Liver (tissue), 9 donors: ENCODE results near the gene HDHD3. TPM values are rescaled to one million over a fixed set of nuclear protein-coding genes. Genes with fewer than 3 reads are reported as not detected.
A peak's percentile ranks its signal among the peaks of the same experiment; 100 is the strongest.
"Not testable (repeated sequence)": the region's sequence is repeated elsewhere in the genome, so short reads cannot be mapped to it uniquely, and the experiment has no call there.

Source experiments
- DNase-seq: peaks from one replicate; pipeline ENCODE4 v3.0.0-alpha.2; 2017; ENCODE audit warnings: low spot score
- H3K27ac ChIP-seq, 2 donors: one replicate each; pipeline ENCODE4 v1.7.0; 2013; ENCODE audit warnings: inconsistent platforms in 2 of 2, low read length in 2 of 2, control low read depth in 1 of 2, low read depth in 1 of 2, mild to moderate bottlenecking in 1 of 2
- H3K27me3 ChIP-seq, 4 donors: one replicate each; pipeline versions ENCODE4 v1.6.1 to v1.7.0; 2013; ENCODE audit warnings: low read length in 3 of 4, inconsistent platforms in 1 of 4, mild to moderate bottlenecking in 1 of 4, moderate library complexity in 1 of 4; ENCODE audit not compliant: control insufficient read depth in 4 of 4, insufficient read depth in 4 of 4
- H3K36me3 ChIP-seq, 4 donors: one replicate each; pipeline versions ENCODE4 v1.6.1 to v1.7.0; 2013; ENCODE audit warnings: low read length in 3 of 4, mild to moderate bottlenecking in 3 of 4, low read depth in 1 of 4, moderate library complexity in 1 of 4; ENCODE audit not compliant: control insufficient read depth in 4 of 4, insufficient read depth in 3 of 4
- H3K4me1 ChIP-seq, 4 donors: one replicate each; pipeline versions ENCODE4 v1.6.1 to v1.7.0; 2013; ENCODE audit warnings: low read length in 3 of 4, mild to moderate bottlenecking in 3 of 4, moderate library complexity in 1 of 4; ENCODE audit not compliant: control insufficient read depth in 4 of 4, insufficient read depth in 4 of 4
- H3K4me3 ChIP-seq, 3 donors: one replicate each; pipeline versions ENCODE4 v1.6.1 to v1.7.0; 2013; ENCODE audit warnings: low read length in 3 of 3, control low read depth in 1 of 3, low read depth in 1 of 3, mild to moderate bottlenecking in 1 of 3
- H3K9ac ChIP-seq, 2 donors: one replicate each; pipeline ENCODE4 v1.7.0; 2013; ENCODE audit warnings: low read length in 2 of 2, mild to moderate bottlenecking in 2 of 2, moderate library complexity in 2 of 2, control low read depth in 1 of 2, low read depth in 1 of 2
- H3K9me3 ChIP-seq, 4 donors: one replicate each; pipeline versions ENCODE4 v1.6.1 to v1.7.0; 2013; ENCODE audit warnings: low read length in 3 of 4; ENCODE audit not compliant: control insufficient read depth in 4 of 4
- EGR1 ChIP-seq, 2 donors: IDR thresholded peaks; 2 replicates each; pipeline ENCODE4 v1.6.1; 2016 to 2018; ENCODE audit warnings: antibody characterized with exemption in 2 of 2, low read depth in 2 of 2
- FOXA1 ChIP-seq: IDR thresholded peaks from 2 replicates; pipeline ENCODE4 v1.6.1; 2016; ENCODE audit warnings: antibody characterized with exemption
- FOXA2 ChIP-seq: IDR thresholded peaks from 2 replicates; pipeline ENCODE4 v1.6.1; 2016; ENCODE audit warnings: antibody characterized with exemption
- GABPA ChIP-seq, 2 donors: IDR thresholded peaks in 1 of 2; conservative IDR thresholded peaks in 1 of 2; 2 replicates each; pipeline ENCODE4 v1.6.1; 2016; ENCODE audit warnings: antibody characterized with exemption in 2 of 2, mild to moderate bottlenecking in 1 of 2, moderate library complexity in 1 of 2
- HNF4A ChIP-seq, 2 donors: conservative IDR thresholded peaks; 2 replicates each; pipeline ENCODE4 v1.6.1; 2016; ENCODE audit warnings: antibody characterized with exemption in 2 of 2, mild to moderate bottlenecking in 2 of 2
- HNF4G ChIP-seq: IDR thresholded peaks from 2 replicates; pipeline ENCODE4 v1.6.1; 2016; ENCODE audit warnings: antibody characterized with exemption
- JUND ChIP-seq, 2 donors: IDR thresholded peaks; 2 replicates each; pipeline ENCODE4 v1.6.1; 2016; ENCODE audit warnings: antibody characterized with exemption in 2 of 2
- NR2F2 ChIP-seq: IDR thresholded peaks from 2 replicates; pipeline ENCODE4 v1.6.1; 2016; ENCODE audit warnings: antibody characterized with exemption
- RAD21 ChIP-seq, 2 donors: IDR thresholded peaks; 2 replicates each; pipeline ENCODE4 v1.6.1; 2016; ENCODE audit warnings: antibody characterized with exemption in 2 of 2, mild to moderate bottlenecking in 2 of 2
- REST ChIP-seq: IDR thresholded peaks from 2 replicates; pipeline ENCODE4 v1.6.1; 2016; ENCODE audit warnings: antibody characterized with exemption, mild to moderate bottlenecking
- RXRA ChIP-seq, 2 donors: IDR thresholded peaks; 2 replicates each; pipeline ENCODE4 v1.6.1; 2017 to 2018; ENCODE audit warnings: antibody characterized with exemption in 2 of 2, mild to moderate bottlenecking in 1 of 2
- SP1 ChIP-seq: IDR thresholded peaks from 2 replicates; pipeline ENCODE4 v1.6.1; 2018; ENCODE audit warnings: antibody characterized with exemption, mild to moderate bottlenecking
- TAF1 ChIP-seq: conservative IDR thresholded peaks from 2 replicates; pipeline ENCODE4 v1.6.1; 2016; ENCODE audit warnings: antibody characterized with exemption, mild to moderate bottlenecking
- YY1 ChIP-seq: IDR thresholded peaks from 2 replicates; pipeline ENCODE4 v1.6.1; 2016; ENCODE audit warnings: antibody characterized with exemption, mild to moderate bottlenecking
- WGBS: extraction: QIAGEN DNeasy Blood & Tissue Kit; methylation state at CpG from one replicate; pipeline ENCODE4 v1.1.7; 2013; 5-methylcytosine and 5-hydroxymethylcytosine counted together
- polyA plus RNA-seq, 2 donors: library from polyadenylated mRNA; stranded (reverse) in 1 of 2; unstranded in 1 of 2; fragments of 200-250 nt in 1 of 2; fragments of >200 nt in 1 of 2; fragmentation: Nextera tagmentation in 1 of 2; extraction: Ambion mirVana in 1 of 2; gene quantifications; one replicate each; pipeline versions ENCODE4 v1.2.1 to v1.2.3, GENCODE V29; 2013 to 2015
- total RNA-seq, 2 donors: library from RNA; depleted of rRNA; stranded (reverse); fragments of >200 nt; gene quantifications; one replicate each; pipeline ENCODE4 v1.2.3, GENCODE V29; 2014
- TF ChIP-seq, protein P1 (sequence below): IDR thresholded peaks from 2 replicates; pipeline ENCODE4 v1.6.1; 2016; ENCODE audit warnings: antibody characterized with exemption
- TF ChIP-seq, protein P2 (sequence below): IDR thresholded peaks from 2 replicates; pipeline ENCODE4 v1.6.1; 2016; ENCODE audit warnings: antibody characterized with exemption
- TF ChIP-seq, protein P3 (sequence below): fragments of 150-350 bp; IDR thresholded peaks from 2 replicates; pipeline ENCODE4 v1.5.1; 2017; ENCODE audit warnings: improper control_type of control experiment, low read depth, low read length; ENCODE audit not compliant: missing input control
- TF ChIP-seq, protein P4 (sequence below): IDR thresholded peaks from 2 replicates; pipeline ENCODE4 v1.6.1; 2016; ENCODE audit warnings: antibody characterized with exemption
- donor health status: healthy.
- donor health status: healthy.
- donor health status: healthy.
- donor health status: healthy.
- donor health status: healthy.

The HDHD3 gene
- total and polyA plus RNA-seq, 4 donors = 26.9 to 63.6 (median 61.0) TPM

GRCh38 chr9:113380869-113381378, 4.1 kb upstream of the HDHD3 start:
- TF ChIP-seq GABPA (IDR thresholded peaks at IDR 0.05 in 1 of 2, conservative IDR thresholded peaks at IDR 0.05 in 1 of 2) (no peak), HNF4G (no peak), RAD21 (IDR thresholded peaks at IDR 0.05) (no peak), NR2F2 (no peak), HNF4A (conservative IDR thresholded peaks at IDR 0.05) (no peak), FOXA1 (no peak), RXRA (IDR thresholded peaks at IDR 0.05) (no peak), TAF1 (no peak), EGR1 (IDR thresholded peaks at IDR 0.05; ENCODE audit: low read depth in 2 of 2) (no peak), REST (no peak), SP1 (no peak), JUND (IDR thresholded peaks at IDR 0.05) (no peak), YY1 (no peak), FOXA2 (no peak)
- TF ChIP-seq, protein P1, sequence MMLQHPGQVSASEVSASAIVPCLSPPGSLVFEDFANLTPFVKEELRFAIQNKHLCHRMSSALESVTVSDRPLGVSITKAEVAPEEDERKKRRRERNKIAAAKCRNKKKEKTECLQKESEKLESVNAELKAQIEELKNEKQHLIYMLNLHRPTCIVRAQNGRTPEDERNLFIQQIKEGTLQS = no peak
- TF ChIP-seq, protein P2, sequence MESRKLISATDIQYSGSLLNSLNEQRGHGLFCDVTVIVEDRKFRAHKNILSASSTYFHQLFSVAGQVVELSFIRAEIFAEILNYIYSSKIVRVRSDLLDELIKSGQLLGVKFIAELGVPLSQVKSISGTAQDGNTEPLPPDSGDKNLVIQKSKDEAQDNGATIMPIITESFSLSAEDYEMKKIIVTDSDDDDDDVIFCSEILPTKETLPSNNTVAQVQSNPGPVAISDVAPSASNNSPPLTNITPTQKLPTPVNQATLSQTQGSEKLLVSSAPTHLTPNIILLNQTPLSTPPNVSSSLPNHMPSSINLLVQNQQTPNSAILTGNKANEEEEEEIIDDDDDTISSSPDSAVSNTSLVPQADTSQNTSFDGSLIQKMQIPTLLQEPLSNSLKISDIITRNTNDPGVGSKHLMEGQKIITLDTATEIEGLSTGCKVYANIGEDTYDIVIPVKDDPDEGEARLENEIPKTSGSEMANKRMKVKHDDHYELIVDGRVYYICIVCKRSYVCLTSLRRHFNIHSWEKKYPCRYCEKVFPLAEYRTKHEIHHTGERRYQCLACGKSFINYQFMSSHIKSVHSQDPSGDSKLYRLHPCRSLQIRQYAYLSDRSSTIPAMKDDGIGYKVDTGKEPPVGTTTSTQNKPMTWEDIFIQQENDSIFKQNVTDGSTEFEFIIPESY = no peak
- TF ChIP-seq, protein P3, sequence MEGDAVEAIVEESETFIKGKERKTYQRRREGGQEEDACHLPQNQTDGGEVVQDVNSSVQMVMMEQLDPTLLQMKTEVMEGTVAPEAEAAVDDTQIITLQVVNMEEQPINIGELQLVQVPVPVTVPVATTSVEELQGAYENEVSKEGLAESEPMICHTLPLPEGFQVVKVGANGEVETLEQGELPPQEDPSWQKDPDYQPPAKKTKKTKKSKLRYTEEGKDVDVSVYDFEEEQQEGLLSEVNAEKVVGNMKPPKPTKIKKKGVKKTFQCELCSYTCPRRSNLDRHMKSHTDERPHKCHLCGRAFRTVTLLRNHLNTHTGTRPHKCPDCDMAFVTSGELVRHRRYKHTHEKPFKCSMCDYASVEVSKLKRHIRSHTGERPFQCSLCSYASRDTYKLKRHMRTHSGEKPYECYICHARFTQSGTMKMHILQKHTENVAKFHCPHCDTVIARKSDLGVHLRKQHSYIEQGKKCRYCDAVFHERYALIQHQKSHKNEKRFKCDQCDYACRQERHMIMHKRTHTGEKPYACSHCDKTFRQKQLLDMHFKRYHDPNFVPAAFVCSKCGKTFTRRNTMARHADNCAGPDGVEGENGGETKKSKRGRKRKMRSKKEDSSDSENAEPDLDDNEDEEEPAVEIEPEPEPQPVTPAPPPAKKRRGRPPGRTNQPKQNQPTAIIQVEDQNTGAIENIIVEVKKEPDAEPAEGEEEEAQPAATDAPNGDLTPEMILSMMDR = no peak
- TF ChIP-seq, protein P4, sequence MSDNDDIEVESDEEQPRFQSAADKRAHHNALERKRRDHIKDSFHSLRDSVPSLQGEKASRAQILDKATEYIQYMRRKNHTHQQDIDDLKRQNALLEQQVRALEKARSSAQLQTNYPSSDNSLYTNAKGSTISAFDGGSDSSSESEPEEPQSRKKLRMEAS = no peak
- Histone ChIP-seq H3K4me1 (peaks cover 8 to 43% (median 38%) of the 10 kb centered on the region in 4 donors), H3K9me3 (no peaks in the 10 kb centered on the region), H3K27ac (peak overlapping the region in 1 of 2 donors; percentile 54), H3K4me3 (no peak overlapping the region), H3K36me3 (no peaks in the 10 kb centered on the region), H3K9ac (no peak overlapping the region), H3K27me3 (no peaks in the 10 kb centered on the region)
- 65% methylated on average over 1 of the region's 1 CpG for WGBS
- no peak for DNase-seq

DNA sequence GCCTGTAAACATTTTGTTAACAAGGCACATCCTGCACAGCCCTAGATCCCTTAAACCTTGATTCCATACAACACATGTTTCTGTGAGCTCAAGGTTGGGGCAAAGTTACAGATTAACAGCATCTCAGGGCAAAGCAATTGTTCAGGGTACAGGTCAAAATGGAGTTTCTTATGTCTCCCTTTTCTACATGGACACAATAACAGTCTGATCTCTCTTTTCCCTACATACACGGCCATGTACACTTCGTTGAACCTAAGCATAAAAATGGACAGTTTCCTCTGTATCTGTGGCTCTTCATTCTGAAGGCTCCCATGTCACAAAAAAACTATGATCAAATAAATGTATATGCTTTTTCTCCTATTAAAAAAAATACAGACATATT, 3.0 kb upstream of the HDHD3 start:
- DNase-seq, H3K9ac ChIP-seq, H3K9me3 ChIP-seq, H3K36me3 ChIP-seq, H3K27me3 ChIP-seq, H3K4me3 ChIP-seq: not testable (repeated sequence)
- Histone ChIP-seq H3K27ac (peak overlapping the region in 1 of 2 donors; percentile 28), H3K4me1 (peaks cover 8 to 53% (median 47%) of the 10 kb centered on the region in 4 donors)
- 77% methylated on average over 2 of the region's 2 CpGs for WGBS
